NCI-H524 (cell line): ENCODE data around the gene ACOT7.

Experiments
- DNase-seq, 2 experiments: peaks; one replicate each; lab custom pipeline; 2025; lab: John Stamatoyannopoulos, UW

ACOT7 gene

DNA sequence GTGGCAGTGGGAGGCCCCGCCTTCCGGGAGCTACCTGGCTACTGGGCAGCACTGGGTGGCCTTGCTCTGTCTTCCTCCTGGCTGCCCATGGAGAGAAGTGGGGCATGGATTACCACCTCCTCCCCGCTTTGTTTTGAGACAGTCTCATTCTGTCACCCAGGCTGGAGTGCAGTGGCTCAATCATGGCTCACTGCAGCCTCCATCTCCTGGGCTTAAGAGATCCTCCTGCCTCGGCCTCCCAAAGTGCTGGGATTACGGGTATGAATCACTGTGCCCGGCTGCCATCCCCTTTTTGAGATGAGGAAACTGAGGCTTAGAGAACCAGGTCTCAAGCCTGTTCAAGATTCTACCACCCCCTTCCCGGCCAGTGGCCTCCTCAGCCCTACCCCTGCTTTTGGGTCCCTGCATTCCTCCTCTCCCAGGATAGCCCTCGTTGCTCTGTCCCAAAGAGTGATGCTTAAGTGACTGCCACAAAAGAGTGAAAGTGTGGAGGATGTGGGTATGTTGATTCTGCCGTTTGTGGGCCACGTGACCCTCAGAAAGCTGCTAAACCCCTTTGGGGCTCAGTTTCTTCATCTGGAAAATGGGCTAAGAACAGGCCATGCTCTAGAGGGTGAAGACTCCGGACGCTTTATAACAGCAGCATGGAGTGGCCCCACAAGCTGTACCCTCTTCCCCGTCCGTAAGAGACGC lies 141.7 kb downstream of the ACOT7 start:
- DNase-seq: no peak

DNA sequence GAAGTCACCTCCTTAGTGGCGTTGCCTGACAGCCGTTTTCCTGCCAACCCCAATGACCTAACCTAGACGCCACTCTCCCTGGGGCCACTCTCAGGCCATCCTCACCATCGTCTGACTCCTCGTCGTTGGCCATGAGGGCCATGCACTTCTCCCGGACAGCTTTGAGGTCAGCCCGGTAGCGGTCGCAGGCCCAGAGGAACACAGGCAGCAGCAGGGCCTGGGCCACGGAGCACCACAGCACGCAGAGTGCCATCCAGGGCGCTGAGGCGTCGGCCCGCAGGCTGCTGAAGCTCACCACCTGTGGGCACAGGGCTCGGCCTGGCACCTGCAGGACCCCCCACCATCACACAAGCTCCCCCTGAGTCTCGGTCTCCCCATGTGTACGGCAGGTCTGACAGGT lies 142.3 kb downstream of the ACOT7 start:
- no peak for DNase-seq

DNA sequence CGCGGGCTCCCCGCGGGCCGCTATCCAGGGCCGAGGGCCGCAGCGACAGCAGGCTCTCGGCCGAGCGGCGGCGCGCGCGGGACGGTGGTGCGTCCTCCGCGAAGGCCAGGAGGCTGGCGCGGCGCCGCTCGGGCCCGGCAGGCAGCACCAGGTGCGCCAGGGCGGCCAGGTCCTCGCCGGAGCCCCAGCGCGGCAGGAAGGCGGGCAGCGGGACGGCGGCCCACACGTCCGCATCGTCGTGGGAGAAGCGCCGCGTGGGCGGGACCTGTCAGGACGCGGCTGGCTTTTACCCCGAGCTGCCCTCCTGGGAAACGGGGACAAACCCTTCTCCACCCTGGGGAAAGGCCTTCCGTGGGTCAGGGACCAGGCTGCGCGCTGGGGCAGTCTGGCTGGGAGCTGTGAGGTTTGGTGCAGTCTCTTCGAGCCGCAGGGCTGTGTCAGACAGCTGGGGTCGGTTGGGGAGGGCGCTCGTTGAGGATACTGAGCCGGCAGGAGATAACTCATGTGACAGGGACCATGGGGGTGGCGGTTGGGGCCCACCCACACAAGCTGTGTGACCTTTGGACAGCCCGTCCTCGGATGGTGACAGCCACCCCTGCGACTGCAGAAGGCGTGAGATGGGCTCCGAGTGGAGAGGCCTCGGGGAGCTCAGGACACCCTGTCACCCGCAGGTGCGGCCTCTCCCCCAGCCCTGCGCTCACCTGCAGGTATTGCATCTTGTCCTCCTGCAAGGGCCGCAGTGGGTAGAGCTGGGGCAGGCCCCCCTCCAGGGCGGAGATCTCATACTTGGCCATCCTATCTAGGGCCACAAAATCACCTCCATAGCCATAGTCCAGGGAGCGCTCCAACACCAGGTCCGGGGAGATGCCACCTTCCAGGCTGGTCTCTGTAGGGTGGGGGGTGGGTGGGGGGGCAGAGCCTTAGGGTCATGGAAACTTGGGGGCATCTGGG lies 143.6 kb downstream of the ACOT7 start:
- DNase-seq: peak in 1 of 2 experiments; percentile 22

- DNase-seq: peak in 1 of 2 experiments; percentile 34
These were observed 144.4 kb downstream of the ACOT7 start for GRCh38 chr1:6248932-6249738.

- no peak for DNase-seq
These were observed 145.3 kb downstream of the ACOT7 start for GRCh38 chr1:6248161-6248776.

DNA sequence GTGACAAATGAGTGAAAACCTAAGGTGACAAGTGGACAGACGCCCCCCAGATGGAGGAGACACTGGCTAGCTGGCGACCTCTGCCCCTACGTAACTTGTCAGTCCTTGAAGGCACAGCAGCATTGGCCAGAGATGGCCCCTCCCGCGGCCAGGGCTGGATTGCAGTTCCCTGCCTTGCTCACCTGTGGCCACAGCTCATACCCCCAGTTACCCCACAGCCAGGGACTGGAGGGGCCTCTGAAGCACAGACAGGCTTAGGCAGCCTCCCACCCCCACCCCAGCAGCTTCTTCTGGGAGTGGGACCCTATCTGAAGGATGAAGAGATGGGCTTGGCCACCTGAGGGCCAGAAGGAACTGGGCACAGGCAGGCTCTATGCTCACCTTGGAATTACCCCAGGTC lies 145.9 kb downstream of the ACOT7 start:
- DNase-seq: no peak

DNA sequence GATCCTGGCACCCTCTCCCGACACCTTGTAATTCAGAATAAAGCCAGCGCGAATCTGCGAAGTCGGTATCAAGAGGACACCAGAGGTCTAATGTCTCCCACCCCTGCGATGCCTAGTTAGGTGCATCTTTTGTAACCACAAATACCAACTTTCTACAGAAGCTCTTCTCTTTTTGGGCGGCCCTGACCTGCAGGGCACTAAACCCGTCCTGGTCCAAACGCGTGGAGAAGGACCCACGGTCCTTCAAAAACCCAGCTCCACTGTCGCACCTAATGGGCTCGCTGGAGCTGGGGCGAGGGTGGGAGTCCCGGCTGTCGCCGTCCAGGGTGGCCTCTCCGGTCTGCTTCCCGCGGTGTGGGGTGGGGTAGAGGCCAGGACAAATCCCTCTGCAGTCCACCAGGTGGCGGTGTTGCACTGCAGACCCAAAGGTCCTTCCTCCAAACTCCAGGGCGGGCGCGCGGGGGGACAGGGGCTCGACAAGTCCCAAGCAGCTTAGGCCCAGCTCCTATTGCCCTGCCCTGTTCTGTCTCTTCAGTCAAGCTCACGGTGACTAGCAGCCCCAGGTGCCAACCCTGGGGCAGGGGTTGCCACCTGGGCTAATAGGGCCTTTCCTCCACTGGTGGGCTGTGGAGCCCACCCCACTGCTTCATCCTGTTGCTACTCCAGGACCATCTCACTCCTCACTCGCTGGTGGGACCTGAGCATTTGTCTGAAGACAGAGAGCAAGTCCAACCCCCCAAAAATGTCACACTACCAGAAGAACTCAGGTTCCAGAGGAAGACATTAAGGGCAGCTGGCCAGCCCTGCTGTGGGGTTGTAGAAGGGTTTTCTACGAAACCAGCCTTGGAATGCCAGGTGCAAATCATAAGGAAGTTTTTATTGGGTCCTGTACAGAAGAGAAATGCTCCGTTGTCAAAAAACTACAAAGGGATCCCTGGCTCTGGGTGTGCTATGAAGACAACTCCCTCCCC lies 146.8 kb downstream of the ACOT7 start:
- peak; percentile 79 to 81 for DNase-seq

- DNase-seq: peak; percentile 78 to 80
These were observed 147.6 kb downstream of the ACOT7 start for GRCh38 chr1:6245869-6246496.

GRCh38 chr1:6245086-6245868 lies 148.3 kb downstream of the ACOT7 start:
- peak; percentile 25 to 74 for DNase-seq

DNA sequence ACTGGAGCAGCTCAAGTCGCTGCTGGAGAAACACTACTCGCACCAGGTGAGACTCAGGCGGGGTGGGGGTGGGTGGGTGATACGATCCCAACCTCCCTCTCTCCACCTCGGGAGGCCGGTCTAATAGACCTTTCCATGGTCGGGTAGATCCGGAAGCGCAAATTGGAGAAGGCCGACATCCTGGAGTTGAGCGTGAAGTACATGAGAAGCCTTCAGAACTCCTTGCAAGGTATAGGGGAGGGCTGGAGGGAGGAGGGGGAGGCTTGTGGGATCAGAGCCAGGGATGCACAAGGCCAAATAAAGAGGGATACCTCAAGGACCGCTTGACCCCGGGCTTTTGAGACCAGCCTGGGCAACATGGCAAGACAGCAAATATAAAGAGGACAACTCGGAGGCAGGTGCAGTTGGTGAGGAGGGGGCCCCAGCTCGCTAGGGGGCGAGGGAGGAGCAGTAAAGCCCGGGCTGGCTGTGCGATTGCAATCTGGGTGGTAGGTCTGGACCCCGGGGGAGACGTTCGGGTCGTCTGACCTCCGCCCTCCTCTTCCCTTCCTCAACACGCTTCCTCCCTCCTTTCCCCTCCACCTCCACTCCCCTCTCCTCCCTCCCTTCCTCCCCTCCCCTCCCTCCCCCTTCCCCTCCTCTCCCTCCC lies 149.0 kb downstream of the ACOT7 start:
- no peak for DNase-seq

DNA sequence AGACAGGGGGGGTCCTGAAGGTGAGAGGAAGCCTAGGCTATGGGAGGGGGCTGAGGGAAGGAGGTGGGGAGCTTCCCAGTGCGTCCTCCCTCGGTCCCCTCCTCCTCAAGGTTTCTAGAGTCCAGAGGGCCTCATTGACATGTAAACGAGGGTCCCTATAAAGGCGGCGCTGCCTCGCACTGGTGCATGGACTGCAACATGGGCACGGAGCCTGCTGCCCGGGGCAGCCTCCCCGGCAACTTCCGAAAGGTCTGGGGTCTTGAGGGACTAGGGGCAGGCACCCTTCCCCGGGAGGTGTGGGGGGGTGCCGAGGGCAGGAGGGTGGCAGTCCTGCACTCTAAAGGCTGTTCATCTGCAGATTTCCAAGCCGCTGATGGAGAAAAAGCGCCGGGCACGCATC lies 149.6 kb downstream of the ACOT7 start, which contains the start of gene HES3:
TSS of gene HES3 (plus strand) at position 187 of the 400 bp plus-strand sequence. CDS start at position 374, 187 bp downstream.
- no peak for DNase-seq

DNA sequence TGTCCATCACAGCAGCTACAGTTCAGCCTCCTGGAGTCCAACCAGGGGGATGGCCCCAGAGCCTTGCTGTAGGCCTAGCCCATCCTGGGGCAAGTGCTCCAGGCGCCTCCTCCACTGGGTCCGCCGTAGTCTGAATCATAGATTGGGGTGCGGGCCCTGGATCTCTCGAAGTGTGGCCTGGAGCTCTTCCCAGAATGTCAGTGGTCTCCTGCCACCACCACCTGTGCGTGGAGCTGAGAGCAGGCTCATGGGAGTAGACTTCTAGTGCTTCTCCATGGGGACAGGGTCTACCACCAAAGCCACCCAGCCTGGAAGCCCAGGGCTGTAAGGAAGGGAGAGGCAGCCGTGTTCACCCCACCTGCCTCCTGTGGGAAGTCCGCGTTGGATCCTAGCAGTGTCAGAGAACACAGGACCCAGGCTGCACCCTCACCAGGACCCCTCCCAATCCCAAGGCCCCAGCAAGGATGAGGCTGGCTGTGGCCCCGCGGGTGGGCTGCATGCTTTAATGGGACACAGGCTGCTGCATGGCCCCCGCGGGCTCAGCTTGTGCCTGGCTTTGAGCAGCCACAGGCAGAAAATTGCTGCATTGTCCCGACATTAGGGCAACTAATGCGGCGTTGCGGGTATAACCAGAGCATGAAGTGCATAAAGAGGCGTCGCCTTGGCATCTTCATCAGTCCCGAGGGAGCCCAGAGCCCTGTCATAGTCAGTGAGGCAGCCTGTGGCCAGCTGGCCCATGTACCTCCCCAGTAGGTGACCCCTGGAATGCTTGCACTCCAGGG lies 150.3 kb downstream of the ACOT7 start:
- peak in 1 of 2 experiments; percentile 23 for DNase-seq

- peak in 1 of 2 experiments; percentile 30 for DNase-seq
These were observed 151.5 kb downstream of the ACOT7 start for GRCh38 chr1:6241887-6242740.

- no peak for DNase-seq
These were observed 152.3 kb downstream of the ACOT7 start for GRCh38 chr1:6241107-6241886.

DNA sequence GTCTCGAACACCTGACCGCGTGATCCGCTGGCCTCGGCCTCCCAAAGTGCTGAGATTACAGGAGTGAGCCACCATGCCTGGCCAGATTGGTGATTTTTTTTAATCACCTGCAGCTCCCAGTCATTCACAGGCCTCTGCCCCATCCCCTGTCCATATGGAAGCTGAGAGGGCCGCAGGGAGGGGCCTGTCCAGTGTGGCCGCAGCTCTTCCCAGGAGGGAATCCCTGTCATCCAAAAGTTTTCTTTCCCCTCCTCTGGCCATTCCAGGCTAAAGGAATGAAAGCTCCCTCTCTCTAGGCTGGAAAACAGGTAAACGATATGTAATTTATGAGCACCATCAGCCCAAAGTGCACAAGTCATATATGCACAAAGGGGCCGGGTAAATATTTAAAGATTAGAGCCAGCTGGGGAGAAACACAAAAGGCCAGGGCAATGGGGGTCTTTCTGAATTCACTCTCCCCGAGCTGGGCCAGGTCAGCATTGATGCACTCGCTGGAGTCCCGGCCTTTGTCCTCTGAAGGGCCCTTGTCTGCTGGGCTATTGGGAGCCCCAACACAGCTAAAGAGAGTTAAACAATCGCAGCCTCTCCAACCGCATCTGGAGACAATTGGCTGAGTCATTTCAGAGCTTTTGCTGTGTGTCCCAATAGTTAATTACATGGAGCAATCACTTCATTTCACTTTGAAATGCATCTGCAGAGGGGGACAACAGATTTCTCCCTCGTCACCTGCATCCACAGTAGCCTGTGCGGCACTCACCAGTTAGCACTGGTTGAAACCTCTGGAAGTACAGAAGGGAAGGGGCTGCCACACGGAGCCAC lies 153.4 kb downstream of the ACOT7 start:
- DNase-seq: no peak
